GM23338 (cell line): ENCODE measurements around the gene ADAMTS8.

ENCODE experiments used
- CREB1 ChIP-seq: fragments of 250-450 bp; sonication (Bioruptor Pico); IDR thresholded peaks from 2 replicates; pipeline ENCODE4 v1.5.0; 2020; ENCODE audit warnings: low read depth, mild to moderate bottlenecking, moderate library complexity
- ETS1 ChIP-seq: IDR thresholded peaks from 2 replicates; pipeline ENCODE4 v1.6.1; 2016; ENCODE audit warnings: antibody characterized with exemption
- EZH2 ChIP-seq: fragments of 200-600 bp; sonication (generic); IDR thresholded peaks from one replicate; pipeline ENCODE4 v1.8.0; 2017; ENCODE audit warnings: antibody characterized with exemption, mild to moderate bottlenecking, low read depth; ENCODE audit not compliant: unreplicated experiment
- EZH2phosphoT487 ChIP-seq: fragments of 200-600 bp; sonication (generic); IDR thresholded peaks from one replicate; pipeline ENCODE4 v1.8.1; 2018; ENCODE audit warnings: antibody characterized with exemption; ENCODE audit not compliant: unreplicated experiment
- JUNB ChIP-seq: IDR thresholded peaks from one replicate; pipeline ENCODE4 v1.6.1; 2016; ENCODE audit warnings: antibody characterized with exemption; ENCODE audit not compliant: unreplicated experiment
- POLR2AphosphoS5 ChIP-seq: IDR thresholded peaks from 2 replicates; pipeline ENCODE4 v1.6.1; 2016; ENCODE audit warnings: antibody characterized with exemption, low read depth
- REST ChIP-seq: IDR thresholded peaks from one replicate; pipeline ENCODE4 v1.6.1; 2018; ENCODE audit warnings: antibody characterized with exemption; ENCODE audit not compliant: unreplicated experiment
- STAT1 ChIP-seq: IDR thresholded peaks from one replicate; pipeline ENCODE4 v1.6.1; 2016; ENCODE audit warnings: antibody characterized with exemption; ENCODE audit not compliant: unreplicated experiment
- TF ChIP-seq, protein P1 (sequence below), 2 experiments: fragments of 200-600 bp in 1 of 2; sonication (generic) in 1 of 2; conservative IDR thresholded peaks; 2 replicates each; pipeline versions ENCODE4 v1.5.1 to v1.6.1; 2016 to 2017; ENCODE audit warnings: antibody characterized with exemption in 2 of 2, low read depth in 2 of 2, mild to moderate bottlenecking in 2 of 2, moderate library complexity in 1 of 2
- TF ChIP-seq, protein P2 (sequence below): fragments of 250-450 bp; sonication (Bioruptor Pico); IDR thresholded peaks from 2 replicates; pipeline ENCODE4 v1.5.0; 2020; ENCODE audit warnings: mild to moderate bottlenecking, moderate library complexity

DNA sequence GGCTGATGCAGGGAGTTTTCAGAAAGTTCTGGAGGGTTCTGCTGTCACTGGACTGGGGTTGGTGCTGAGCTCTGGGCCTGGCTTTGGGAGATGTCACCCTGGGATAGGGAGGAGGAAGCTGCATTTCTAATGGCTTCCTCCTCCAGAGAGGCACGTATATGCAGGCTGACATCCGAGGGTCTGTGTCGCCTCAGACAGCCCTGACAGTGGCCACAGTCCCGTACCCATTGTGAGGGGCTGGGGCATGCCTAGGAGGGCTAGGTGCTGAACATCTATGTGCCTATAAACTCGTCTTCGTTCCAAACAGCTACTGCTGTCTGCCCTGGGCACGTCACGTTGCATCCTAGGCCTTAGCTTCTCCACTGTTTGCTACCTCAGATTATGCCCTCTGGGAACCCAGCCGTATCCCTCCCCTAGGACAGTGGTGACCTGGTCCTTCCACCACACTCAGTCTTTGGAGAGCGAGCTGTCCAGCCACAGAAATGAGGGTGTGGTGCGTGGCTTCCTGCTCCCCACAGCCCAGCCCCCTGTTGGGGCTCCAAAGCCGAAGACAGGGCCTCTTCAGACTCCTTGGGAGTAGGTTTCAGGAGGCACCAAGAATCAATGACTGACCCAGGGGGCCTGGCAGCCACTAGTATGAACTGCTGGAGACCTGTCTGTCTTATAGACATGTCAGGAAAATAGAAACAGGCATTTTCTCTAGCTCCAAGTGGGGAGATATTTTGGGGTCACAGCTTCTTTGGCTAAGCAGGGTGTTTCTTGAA lies 46.4 kb upstream of the ADAMTS8 start:
- no peak for TF ChIP-seq CREB1 (CRISPR knock-in tag)
- no peak for TF ChIP-seq ETS1
- TF ChIP-seq, protein P1, sequence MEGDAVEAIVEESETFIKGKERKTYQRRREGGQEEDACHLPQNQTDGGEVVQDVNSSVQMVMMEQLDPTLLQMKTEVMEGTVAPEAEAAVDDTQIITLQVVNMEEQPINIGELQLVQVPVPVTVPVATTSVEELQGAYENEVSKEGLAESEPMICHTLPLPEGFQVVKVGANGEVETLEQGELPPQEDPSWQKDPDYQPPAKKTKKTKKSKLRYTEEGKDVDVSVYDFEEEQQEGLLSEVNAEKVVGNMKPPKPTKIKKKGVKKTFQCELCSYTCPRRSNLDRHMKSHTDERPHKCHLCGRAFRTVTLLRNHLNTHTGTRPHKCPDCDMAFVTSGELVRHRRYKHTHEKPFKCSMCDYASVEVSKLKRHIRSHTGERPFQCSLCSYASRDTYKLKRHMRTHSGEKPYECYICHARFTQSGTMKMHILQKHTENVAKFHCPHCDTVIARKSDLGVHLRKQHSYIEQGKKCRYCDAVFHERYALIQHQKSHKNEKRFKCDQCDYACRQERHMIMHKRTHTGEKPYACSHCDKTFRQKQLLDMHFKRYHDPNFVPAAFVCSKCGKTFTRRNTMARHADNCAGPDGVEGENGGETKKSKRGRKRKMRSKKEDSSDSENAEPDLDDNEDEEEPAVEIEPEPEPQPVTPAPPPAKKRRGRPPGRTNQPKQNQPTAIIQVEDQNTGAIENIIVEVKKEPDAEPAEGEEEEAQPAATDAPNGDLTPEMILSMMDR (conservative IDR thresholded peaks at IDR 0.05; ENCODE audit: low read depth in 2 of 2) = no peak
- TF ChIP-seq, protein P2, sequence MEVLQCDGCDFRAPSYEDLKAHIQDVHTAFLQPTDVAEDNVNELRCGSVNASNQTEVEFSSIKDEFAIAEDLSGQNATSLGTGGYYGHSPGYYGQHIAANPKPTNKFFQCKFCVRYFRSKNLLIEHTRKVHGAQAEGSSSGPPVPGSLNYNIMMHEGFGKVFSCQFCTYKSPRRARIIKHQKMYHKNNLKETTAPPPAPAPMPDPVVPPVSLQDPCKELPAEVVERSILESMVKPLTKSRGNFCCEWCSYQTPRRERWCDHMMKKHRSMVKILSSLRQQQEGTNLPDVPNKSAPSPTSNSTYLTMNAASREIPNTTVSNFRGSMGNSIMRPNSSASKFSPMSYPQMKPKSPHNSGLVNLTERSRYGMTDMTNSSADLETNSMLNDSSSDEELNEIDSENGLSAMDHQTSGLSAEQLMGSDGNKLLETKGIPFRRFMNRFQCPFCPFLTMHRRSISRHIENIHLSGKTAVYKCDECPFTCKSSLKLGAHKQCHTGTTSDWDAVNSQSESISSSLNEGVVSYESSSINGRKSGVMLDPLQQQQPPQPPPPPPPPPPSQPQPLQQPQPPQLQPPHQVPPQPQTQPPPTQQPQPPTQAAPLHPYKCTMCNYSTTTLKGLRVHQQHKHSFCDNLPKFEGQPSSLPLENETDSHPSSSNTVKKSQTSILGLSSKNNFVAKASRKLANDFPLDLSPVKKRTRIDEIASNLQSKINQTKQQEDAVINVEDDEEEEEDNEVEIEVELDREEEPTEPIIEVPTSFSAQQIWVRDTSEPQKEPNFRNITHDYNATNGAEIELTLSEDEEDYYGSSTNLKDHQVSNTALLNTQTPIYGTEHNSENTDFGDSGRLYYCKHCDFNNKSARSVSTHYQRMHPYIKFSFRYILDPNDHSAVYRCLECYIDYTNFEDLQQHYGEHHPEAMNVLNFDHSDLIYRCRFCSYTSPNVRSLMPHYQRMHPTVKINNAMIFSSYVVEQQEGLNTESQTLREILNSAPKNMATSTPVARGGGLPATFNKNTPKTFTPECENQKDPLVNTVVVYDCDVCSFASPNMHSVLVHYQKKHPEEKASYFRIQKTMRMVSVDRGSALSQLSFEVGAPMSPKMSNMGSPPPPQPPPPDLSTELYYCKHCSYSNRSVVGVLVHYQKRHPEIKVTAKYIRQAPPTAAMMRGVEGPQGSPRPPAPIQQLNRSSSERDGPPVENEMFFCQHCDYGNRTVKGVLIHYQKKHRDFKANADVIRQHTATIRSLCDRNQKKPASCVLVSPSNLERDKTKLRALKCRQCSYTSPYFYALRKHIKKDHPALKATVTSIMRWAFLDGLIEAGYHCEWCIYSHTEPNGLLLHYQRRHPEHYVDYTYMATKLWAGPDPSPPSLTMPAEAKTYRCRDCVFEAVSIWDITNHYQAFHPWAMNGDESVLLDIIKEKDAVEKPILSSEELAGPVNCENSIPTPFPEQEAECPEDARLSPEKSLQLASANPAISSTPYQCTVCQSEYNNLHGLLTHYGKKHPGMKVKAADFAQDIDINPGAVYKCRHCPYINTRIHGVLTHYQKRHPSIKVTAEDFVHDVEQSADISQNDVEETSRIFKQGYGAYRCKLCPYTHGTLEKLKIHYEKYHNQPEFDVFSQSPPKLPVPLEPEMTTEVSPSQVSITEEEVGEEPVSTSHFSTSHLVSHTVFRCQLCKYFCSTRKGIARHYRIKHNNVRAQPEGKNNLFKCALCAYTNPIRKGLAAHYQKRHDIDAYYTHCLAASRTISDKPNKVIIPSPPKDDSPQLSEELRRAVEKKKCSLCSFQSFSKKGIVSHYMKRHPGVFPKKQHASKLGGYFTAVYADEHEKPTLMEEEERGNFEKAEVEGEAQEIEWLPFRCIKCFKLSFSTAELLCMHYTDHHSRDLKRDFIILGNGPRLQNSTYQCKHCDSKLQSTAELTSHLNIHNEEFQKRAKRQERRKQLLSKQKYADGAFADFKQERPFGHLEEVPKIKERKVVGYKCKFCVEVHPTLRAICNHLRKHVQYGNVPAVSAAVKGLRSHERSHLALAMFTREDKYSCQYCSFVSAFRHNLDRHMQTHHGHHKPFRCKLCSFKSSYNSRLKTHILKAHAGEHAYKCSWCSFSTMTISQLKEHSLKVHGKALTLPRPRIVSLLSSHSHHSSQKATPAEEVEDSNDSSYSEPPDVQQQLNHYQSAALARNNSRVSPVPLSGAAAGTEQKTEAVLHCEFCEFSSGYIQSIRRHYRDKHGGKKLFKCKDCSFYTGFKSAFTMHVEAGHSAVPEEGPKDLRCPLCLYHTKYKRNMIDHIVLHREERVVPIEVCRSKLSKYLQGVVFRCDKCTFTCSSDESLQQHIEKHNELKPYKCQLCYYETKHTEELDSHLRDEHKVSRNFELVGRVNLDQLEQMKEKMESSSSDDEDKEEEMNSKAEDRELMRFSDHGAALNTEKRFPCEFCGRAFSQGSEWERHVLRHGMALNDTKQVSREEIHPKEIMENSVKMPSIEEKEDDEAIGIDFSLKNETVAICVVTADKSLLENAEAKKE (CRISPR knock-in tag) = no peak
- no peak for TF ChIP-seq EZH2
- no peak for TF ChIP-seq JUNB
- no peak for TF ChIP-seq STAT1
- no peak for TF ChIP-seq POLR2AphosphoS5
- no peak for TF ChIP-seq EZH2phosphoT487
- no peak for TF ChIP-seq REST
